ENCODE measurements around the gene SNRNP27.
"Not testable (repeated sequence)": the region's sequence is repeated elsewhere in the genome, so short reads cannot be mapped to it uniquely, and the experiment has no call there.

SNRNP27 gene

GRCh38 chr2:69893684-69894551 lies at the start of gene SNRNP27:
Gene SNRNP27 (plus strand): TSS chr2:69893956. CDS start chr2:69893985, 29 bp downstream.
- DNase-seq: no peak

- no peak for DNase-seq
These were observed 49.8 kb upstream of the SNRNP27 start for GRCh38 chr2:69843993-69844392.

GRCh38 chr2:69844560-69844959 lies 49.2 kb upstream of the SNRNP27 start:
- no peak for DNase-seq

GRCh38 chr2:69846182-69847067 lies 47.3 kb upstream of the SNRNP27 start:
- no peak for DNase-seq

GRCh38 chr2:69847068-69847828 lies 46.5 kb upstream of the SNRNP27 start:
- DNase-seq: no peak

GRCh38 chr2:69848186-69848790 lies 45.5 kb upstream of the SNRNP27 start:
- no peak for DNase-seq

GRCh38 chr2:69858261-69858660 lies 35.5 kb upstream of the SNRNP27 start:
- no peak for DNase-seq

- DNase-seq: no peak
These were observed 30.5 kb upstream of the SNRNP27 start for GRCh38 chr2:69863298-69863697.

- DNase-seq: no peak
These were observed 5.3 kb upstream of the SNRNP27 start for GRCh38 chr2:69888451-69888850.

GRCh38 chr2:69889302-69889701 lies 4.5 kb upstream of the SNRNP27 start:
- DNase-seq: no peak

- no peak for DNase-seq
These were observed 2.9 kb upstream of the SNRNP27 start for GRCh38 chr2:69890881-69891280.

- not testable (repeated sequence) for DNase-seq
These were observed 825 bp upstream of the SNRNP27 start for GRCh38 chr2:69892838-69893424.

GRCh38 chr2:69894737-69895136 lies 981 bp downstream of the SNRNP27 start:
- not testable (repeated sequence) for DNase-seq

- DNase-seq: no peak
These were observed 8.6 kb downstream of the SNRNP27 start for GRCh38 chr2:69902213-69902922.

- DNase-seq: no peak
These were observed 13.5 kb downstream of the SNRNP27 start for GRCh38 chr2:69907216-69907615.

- no peak for DNase-seq
These were observed 18.3 kb downstream of the SNRNP27 start for GRCh38 chr2:69911985-69912563.

- DNase-seq: peak; percentile 95
These were observed 20.6 kb downstream of the SNRNP27 start for GRCh38 chr2:69914164-69914949.

GRCh38 chr2:69914950-69915945 lies 21.5 kb downstream of the SNRNP27 start, which contains the start of gene MXD1:
Gene MXD1 (plus strand): TSS chr2:69915109. CDS start chr2:69915331, 222 bp downstream.
- no peak for DNase-seq

- DNase-seq: no peak
These were observed 22.4 kb downstream of the SNRNP27 start for GRCh38 chr2:69916106-69916505.

Measured in NCI-H2081 treated with DMSO at 0.1 percent for 48 hours (cell line).